Stimulated activated CD4-positive, alpha-beta T cell treated with anti-CD3 and anti-CD28 coated beads, Interleukin-1b, Interleukin-23, amount 100 ng/mL, for 24 hours (primary cell): ENCODE measurements around the gene TBC1D2B.

ENCODE experiments used
- DNase-seq, 4 experiments: peaks; one replicate each; pipeline ENCODE4 v3.0.0-alpha.2; 2020; ENCODE audit warnings: low read depth in 4 of 4, low spot score in 1 of 4

Gene TBC1D2B

GRCh38 chr15:78072080-78072892 is 5.2 kb downstream of the TBC1D2B start:
- DNase-seq: no peak

- no peak for DNase-seq
These were observed 6.1 kb downstream of the TBC1D2B start for GRCh38 chr15:78071383-78071782.

- DNase-seq: no peak
These were observed 7.3 kb downstream of the TBC1D2B start for GRCh38 chr15:78070049-78070700.

GRCh38 chr15:78069462-78070029 is 8.0 kb downstream of the TBC1D2B start:
- DNase-seq: no peak

GRCh38 chr15:78069052-78069414 is 8.5 kb downstream of the TBC1D2B start:
- no peak for DNase-seq

GRCh38 chr15:78067328-78068228 is 9.9 kb downstream of the TBC1D2B start:
- no peak for DNase-seq

- DNase-seq: no peak
These were observed 11.3 kb downstream of the TBC1D2B start for GRCh38 chr15:78065973-78066946.

- no peak for DNase-seq
These were observed 12.1 kb downstream of the TBC1D2B start for GRCh38 chr15:78065284-78065872.

GRCh38 chr15:78064544-78064943 is 13.0 kb downstream of the TBC1D2B start:
- no peak for DNase-seq

- DNase-seq: no peak
These were observed 13.5 kb downstream of the TBC1D2B start for GRCh38 chr15:78063970-78064385.

GRCh38 chr15:78063217-78063616 is 14.3 kb downstream of the TBC1D2B start:
- no peak for DNase-seq

- no peak for DNase-seq
These were observed 15.5 kb downstream of the TBC1D2B start for GRCh38 chr15:78061963-78062427.

- DNase-seq: no peak
These were observed 17.3 kb downstream of the TBC1D2B start for GRCh38 chr15:78060232-78060631.

- DNase-seq: no peak
These were observed 18.2 kb downstream of the TBC1D2B start for GRCh38 chr15:78059110-78059839.

- DNase-seq: no peak
These were observed 19.0 kb downstream of the TBC1D2B start for GRCh38 chr15:78058401-78058935.

- no peak for DNase-seq
These were observed 19.7 kb downstream of the TBC1D2B start for GRCh38 chr15:78057803-78058202.

GRCh38 chr15:78056714-78057269 is 20.7 kb downstream of the TBC1D2B start:
- DNase-seq: no peak
